ENCODE results near the gene DENND4A.

- TF ChIP-seq CTCF (IDR thresholded peaks at IDR 0.05): no peak
- TF ChIP-seq EP300 (IDR thresholded peaks at IDR 0.05): no peak
- TF ChIP-seq POLR2AphosphoS5 (IDR thresholded peaks at IDR 0.05): no peak
- no peak for TF ChIP-seq POLR2A (IDR thresholded peaks at IDR 0.05; ENCODE audit: low read depth)
Observed at GRCh38 chr15:65752151-65752700, 39.9 kb downstream of the DENND4A start.
